ENCODE results near the gene MCFD2.

DNA sequence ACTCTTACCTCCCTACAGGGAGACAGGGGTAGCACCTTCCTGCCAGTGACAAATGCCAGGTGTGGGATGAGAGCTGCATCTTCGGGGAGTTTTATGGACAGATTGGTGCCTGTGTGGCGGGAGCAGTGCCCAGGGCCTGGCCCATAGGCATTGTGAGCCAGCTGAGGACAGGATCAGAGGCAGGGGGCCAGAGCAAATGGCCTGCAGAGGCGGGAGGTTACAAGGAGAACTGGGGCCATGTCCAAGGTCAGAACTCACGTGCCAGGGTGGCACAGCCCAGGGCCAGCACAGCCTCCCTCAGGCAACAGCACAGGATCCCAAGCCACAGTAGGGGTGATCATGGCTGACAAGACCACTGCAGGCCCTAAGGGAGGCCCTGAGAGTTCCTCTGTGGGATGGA lies 40.2 kb upstream of the MCFD2 start:
- TF ChIP-seq, protein P1, sequence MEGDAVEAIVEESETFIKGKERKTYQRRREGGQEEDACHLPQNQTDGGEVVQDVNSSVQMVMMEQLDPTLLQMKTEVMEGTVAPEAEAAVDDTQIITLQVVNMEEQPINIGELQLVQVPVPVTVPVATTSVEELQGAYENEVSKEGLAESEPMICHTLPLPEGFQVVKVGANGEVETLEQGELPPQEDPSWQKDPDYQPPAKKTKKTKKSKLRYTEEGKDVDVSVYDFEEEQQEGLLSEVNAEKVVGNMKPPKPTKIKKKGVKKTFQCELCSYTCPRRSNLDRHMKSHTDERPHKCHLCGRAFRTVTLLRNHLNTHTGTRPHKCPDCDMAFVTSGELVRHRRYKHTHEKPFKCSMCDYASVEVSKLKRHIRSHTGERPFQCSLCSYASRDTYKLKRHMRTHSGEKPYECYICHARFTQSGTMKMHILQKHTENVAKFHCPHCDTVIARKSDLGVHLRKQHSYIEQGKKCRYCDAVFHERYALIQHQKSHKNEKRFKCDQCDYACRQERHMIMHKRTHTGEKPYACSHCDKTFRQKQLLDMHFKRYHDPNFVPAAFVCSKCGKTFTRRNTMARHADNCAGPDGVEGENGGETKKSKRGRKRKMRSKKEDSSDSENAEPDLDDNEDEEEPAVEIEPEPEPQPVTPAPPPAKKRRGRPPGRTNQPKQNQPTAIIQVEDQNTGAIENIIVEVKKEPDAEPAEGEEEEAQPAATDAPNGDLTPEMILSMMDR (optimal IDR thresholded peaks at IDR 0.05 in 1 of 3, IDR thresholded peaks at IDR 0.05 in 1 of 3, conservative IDR thresholded peaks at IDR 0.05 in 1 of 3; ENCODE audit: extremely low read depth in 1 of 3, insufficient read depth in 2 of 3, low read length in 3 of 3) = no peak
- TF ChIP-seq EZH2 (IDR thresholded peaks at IDR 0.05; ENCODE audit: low read length) = no peak
